ENCODE results near the gene TNFRSF18.

The TNFRSF18 gene

DNA sequence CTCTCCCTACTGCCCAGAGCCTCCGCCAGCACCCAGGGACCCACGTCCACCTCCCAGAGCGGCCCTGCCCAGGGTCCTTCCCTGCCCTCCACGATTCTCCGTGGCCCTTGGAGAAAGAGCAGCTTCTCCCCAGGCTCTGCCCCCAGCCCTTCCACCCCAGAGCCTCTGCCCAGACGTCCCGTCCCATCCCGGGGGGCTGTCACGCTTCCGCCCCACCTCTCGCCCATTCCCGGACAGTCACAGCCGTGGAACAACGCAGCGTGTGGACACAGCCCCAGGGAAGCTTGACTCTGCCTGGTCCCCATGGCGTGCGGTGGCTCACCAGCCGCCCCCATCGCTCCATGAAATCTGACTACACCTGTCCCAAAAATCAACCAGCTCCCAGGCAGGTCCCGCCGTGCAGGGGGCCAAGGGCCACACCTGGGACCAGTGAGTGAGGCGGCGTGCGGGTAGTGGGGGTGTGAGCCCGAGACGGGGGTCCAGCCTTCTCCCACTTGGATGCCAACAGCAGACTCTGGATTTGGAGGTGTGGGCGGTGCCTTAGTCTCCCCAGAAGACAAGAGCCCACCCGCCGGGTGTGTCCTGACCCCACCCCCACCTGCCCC lies 45.2 kb downstream of the TNFRSF18 start:
- H4K20me1 ChIP-seq (ENCODE audit: insufficient read depth, low read length) = no peaks in the 10 kb centered on the region
- TF ChIP-seq EZH2phosphoT487 (IDR thresholded peaks at IDR 0.05; ENCODE audit: low read length) (no peak), EZH2 (optimal IDR thresholded peaks at IDR 0.05; ENCODE audit: low read depth, low read length) (no peak)
- TF ChIP-seq, protein P1, sequence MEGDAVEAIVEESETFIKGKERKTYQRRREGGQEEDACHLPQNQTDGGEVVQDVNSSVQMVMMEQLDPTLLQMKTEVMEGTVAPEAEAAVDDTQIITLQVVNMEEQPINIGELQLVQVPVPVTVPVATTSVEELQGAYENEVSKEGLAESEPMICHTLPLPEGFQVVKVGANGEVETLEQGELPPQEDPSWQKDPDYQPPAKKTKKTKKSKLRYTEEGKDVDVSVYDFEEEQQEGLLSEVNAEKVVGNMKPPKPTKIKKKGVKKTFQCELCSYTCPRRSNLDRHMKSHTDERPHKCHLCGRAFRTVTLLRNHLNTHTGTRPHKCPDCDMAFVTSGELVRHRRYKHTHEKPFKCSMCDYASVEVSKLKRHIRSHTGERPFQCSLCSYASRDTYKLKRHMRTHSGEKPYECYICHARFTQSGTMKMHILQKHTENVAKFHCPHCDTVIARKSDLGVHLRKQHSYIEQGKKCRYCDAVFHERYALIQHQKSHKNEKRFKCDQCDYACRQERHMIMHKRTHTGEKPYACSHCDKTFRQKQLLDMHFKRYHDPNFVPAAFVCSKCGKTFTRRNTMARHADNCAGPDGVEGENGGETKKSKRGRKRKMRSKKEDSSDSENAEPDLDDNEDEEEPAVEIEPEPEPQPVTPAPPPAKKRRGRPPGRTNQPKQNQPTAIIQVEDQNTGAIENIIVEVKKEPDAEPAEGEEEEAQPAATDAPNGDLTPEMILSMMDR (IDR thresholded peaks at IDR 0.05; ENCODE audit: low read length) = no peak
- H3K4me1 ChIP-seq (ENCODE audit: low read length) = no peaks in the 10 kb centered on the region
- DNase-seq = no peak
- no peaks in the 10 kb centered on the region for H3K36me3 ChIP-seq (replicated peaks; ENCODE audit: insufficient read depth, low read length)
- no peak overlapping the region for H3K9ac ChIP-seq (ENCODE audit: low read length)
- H3K27me3 ChIP-seq (replicated peaks; ENCODE audit: insufficient read depth, low read length) = peaks cover 92% of the 10 kb centered on the region
- H3K27ac ChIP-seq (ENCODE audit: low read length) = no peak overlapping the region
- H2AFZ ChIP-seq (ENCODE audit: low read length) = no peak overlapping the region
- no peak overlapping the region for H3K4me3 ChIP-seq (ENCODE audit: low read length)
- no peaks in the 10 kb centered on the region for H3F3A ChIP-seq (ENCODE audit: insufficient read depth, low read length)
- H3K9me2 ChIP-seq (replicated peaks; ENCODE audit: insufficient read depth, low read length) = no peaks in the 10 kb centered on the region
- no peaks in the 10 kb centered on the region for H3K9me3 ChIP-seq (replicated peaks; ENCODE audit: insufficient read depth, low read length)
- no peak overlapping the region for H3K4me2 ChIP-seq (ENCODE audit: low read depth, low read length)
- H3K79me2 ChIP-seq (ENCODE audit: low read length) = no peaks in the 10 kb centered on the region

DNA sequence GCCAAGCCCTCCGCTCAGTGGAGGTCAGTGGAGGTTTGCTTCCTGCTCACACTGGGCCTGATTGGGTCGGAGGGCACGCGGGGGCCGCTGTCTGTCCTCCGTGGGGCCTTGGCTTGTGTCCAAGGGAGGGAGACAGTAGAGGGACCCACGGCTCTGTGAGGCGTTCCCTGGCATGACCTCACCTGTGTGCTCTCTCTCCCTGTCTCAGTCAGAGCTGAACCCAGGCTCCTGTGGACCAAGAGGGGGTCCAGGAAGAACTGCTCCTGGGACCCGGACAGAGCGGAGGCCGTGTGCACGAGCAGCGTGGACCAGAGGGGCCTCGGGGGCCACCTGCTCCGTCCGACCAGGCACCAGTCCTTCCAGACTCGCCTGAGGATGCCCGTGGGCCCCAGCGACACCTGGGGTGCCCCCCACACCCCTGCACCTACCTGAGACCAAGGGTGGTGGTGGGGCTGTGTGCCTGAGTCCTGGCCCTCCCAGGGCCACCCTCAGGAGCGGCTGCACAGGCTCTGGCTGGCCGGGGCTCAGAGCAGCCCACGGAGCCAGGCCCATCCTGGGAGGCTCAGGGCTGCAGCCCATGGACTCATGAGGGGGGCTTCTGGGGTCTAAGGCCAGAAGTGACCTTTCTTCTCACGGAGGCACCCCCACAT lies 46.0 kb downstream of the TNFRSF18 start:
- Histone ChIP-seq H3K9me3 (replicated peaks; ENCODE audit: insufficient read depth, low read length) (no peaks in the 10 kb centered on the region), H3K9me2 (replicated peaks; ENCODE audit: insufficient read depth, low read length) (no peaks in the 10 kb centered on the region), H3K4me1 (ENCODE audit: low read length) (no peaks in the 10 kb centered on the region), H3K4me2 (ENCODE audit: low read depth, low read length) (no peak overlapping the region), H3K27me3 (replicated peaks; ENCODE audit: insufficient read depth, low read length) (peaks cover 92% of the 10 kb centered on the region), H3F3A (ENCODE audit: insufficient read depth, low read length) (no peaks in the 10 kb centered on the region), H3K27ac (ENCODE audit: low read length) (no peak overlapping the region), H3K9ac (ENCODE audit: low read length) (no peak overlapping the region), H2AFZ (ENCODE audit: low read length) (no peak overlapping the region), H4K20me1 (ENCODE audit: insufficient read depth, low read length) (no peaks in the 10 kb centered on the region), H3K79me2 (ENCODE audit: low read length) (no peaks in the 10 kb centered on the region), H3K4me3 (ENCODE audit: low read length) (no peak overlapping the region), H3K36me3 (replicated peaks; ENCODE audit: insufficient read depth, low read length) (no peaks in the 10 kb centered on the region)
- TF ChIP-seq EZH2phosphoT487 (IDR thresholded peaks at IDR 0.05; ENCODE audit: low read length) = no peak
- TF ChIP-seq EZH2 (optimal IDR thresholded peaks at IDR 0.05; ENCODE audit: low read depth, low read length) = no peak
- TF ChIP-seq, protein P1 (IDR thresholded peaks at IDR 0.05; ENCODE audit: low read length) = no peak
- DNase-seq = no peak

DNA sequence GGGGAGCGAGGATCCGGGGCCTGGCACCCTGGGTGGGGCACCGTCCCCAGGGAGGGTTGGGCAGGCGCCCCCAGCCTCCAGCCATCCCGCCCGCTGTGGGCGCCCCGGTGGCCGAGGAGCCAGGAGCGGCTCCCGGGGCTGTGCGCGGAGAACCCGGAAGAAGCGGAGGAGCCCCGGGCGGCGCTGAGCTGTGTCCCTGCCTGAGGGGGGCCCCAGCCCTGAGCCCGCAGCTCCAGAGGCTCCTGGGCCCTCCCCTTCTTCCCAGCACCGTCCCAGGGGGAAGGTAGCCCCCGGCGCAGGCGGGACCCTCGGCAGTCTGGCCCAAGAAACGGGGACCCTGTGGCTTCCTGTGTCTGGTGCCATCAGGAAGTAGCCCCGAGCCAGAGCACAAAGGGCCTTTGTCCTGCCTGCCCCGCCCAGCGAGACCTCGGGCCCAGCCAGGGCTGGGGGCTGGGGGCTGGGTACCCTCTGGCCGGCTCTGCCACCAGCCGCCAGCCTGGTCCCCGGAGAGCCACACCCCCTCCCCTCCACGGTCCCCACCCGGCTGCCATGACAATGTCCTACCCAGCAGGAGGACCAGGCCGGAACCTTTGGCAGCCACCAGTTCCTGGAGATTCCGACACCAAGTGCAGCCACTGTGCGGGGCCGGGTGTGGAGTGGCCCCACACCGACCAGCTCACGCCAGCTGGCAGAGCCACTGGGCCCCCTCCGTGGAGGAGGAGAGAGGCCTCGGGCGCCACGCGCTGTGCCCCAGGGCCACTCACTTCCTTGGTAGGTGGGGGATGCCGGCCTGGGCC lies 48.3 kb downstream of the TNFRSF18 start:
- no peaks in the 10 kb centered on the region for H3F3A ChIP-seq (ENCODE audit: insufficient read depth, low read length)
- no peaks in the 10 kb centered on the region for H3K9me3 ChIP-seq (replicated peaks; ENCODE audit: insufficient read depth, low read length)
- no peaks in the 10 kb centered on the region for H3K79me2 ChIP-seq (ENCODE audit: low read length)
- peak overlapping the region; percentile 98 for H3K4me2 ChIP-seq (ENCODE audit: low read depth, low read length)
- no peaks in the 10 kb centered on the region for H3K9me2 ChIP-seq (replicated peaks; ENCODE audit: insufficient read depth, low read length)
- H3K9ac ChIP-seq (ENCODE audit: low read length) = peak overlapping the region; percentile 56; the same call in 1 of the 2 replicates
- TF ChIP-seq, protein P1 (IDR thresholded peaks at IDR 0.05; ENCODE audit: low read length) = no peak
- TF ChIP-seq EZH2phosphoT487 (IDR thresholded peaks at IDR 0.05; ENCODE audit: low read length) (no peak), EZH2 (optimal IDR thresholded peaks at IDR 0.05; ENCODE audit: low read depth, low read length) (no peak)
- peak overlapping the region; percentile 88 for H2AFZ ChIP-seq (ENCODE audit: low read length)
- H3K4me3 ChIP-seq (ENCODE audit: low read length) = peak overlapping the region; percentile 67
- H4K20me1 ChIP-seq (ENCODE audit: insufficient read depth, low read length) = no peaks in the 10 kb centered on the region
- no peak for DNase-seq
- H3K4me1 ChIP-seq (ENCODE audit: low read length) = no peaks in the 10 kb centered on the region
- peaks cover 88% of the 10 kb centered on the region for H3K27me3 ChIP-seq (replicated peaks; ENCODE audit: insufficient read depth, low read length)
- H3K27ac ChIP-seq (ENCODE audit: low read length) = no peak overlapping the region
- no peaks in the 10 kb centered on the region for H3K36me3 ChIP-seq (replicated peaks; ENCODE audit: insufficient read depth, low read length)
